Cardiac fibroblast (primary cell): ENCODE results near the gene MYMK.
"Not testable (repeated sequence)": the region's sequence is repeated elsewhere in the genome, so short reads cannot be mapped to it uniquely, and the experiment has no call there.

Source experiments
- DNase-seq, 2 donors: peaks; one replicate each; pipeline versions ENCODE4 v3.0.0 to v3.0.0-alpha.2; 2010; ENCODE audit warnings: low read depth in 2 of 2
- H3K4me3 ChIP-seq, 2 donors: replicated peaks in 1 of 2; 1 replicate in 1 of 2; 2 replicates in 1 of 2; pipeline ENCODE4 v1.5.1; 2011; ENCODE audit warnings: low read depth in 2 of 2, low read length in 2 of 2, mild to moderate bottlenecking in 2 of 2, moderate library complexity in 1 of 2
- CTCF ChIP-seq: IDR thresholded peaks from one replicate; pipeline ENCODE4 v1.5.1; 2011; ENCODE audit warnings: low read depth, mild to moderate bottlenecking, low read length, inconsistent platforms

Gene MYMK

GRCh38 chr9:133569891-133570690, 45.3 kb upstream of the MYMK start:
- H3K4me3 ChIP-seq, result no peak overlapping the region
- no peak for TF ChIP-seq CTCF
- no peak for DNase-seq

GRCh38 chr9:133569121-133569785, 44.5 kb upstream of the MYMK start:
- TF ChIP-seq CTCF, result no peak
- no peak overlapping the region for H3K4me3 ChIP-seq

GRCh38 chr9:133568186-133568585, 43.4 kb upstream of the MYMK start:
- no peak overlapping the region for H3K4me3 ChIP-seq
- DNase-seq, result no peak
- TF ChIP-seq CTCF, result no peak

More at GRCh38 chr9:133569121-133569785, 44.5 kb upstream of the MYMK start:
- DNase-seq, result no peak

- no peak overlapping the region for H3K4me3 ChIP-seq
- TF ChIP-seq CTCF, result no peak
- DNase-seq, result no peak
Observed at GRCh38 chr9:133566817-133567216, 42.1 kb upstream of the MYMK start.

GRCh38 chr9:133566382-133566781, 41.6 kb upstream of the MYMK start:
- TF ChIP-seq CTCF, result no peak
- no peak overlapping the region for H3K4me3 ChIP-seq

GRCh38 chr9:133564451-133565116, 39.8 kb upstream of the MYMK start:
- no peak overlapping the region for H3K4me3 ChIP-seq
- no peak for DNase-seq
- no peak for TF ChIP-seq CTCF

More at GRCh38 chr9:133566382-133566781, 41.6 kb upstream of the MYMK start:
- DNase-seq, result no peak

- DNase-seq, H3K4me3 ChIP-seq: not testable (repeated sequence)
Observed at GRCh38 chr9:133563814-133564213, 39.1 kb upstream of the MYMK start.
